Measurements from ENCODE around the gene KANK4. TPM values are rescaled to one million over a fixed set of nuclear protein-coding genes. Genes with fewer than 3 reads are reported as not detected.

KANK4 gene
- total RNA-seq, 1 experiment from 2014 or later = 21.5 TPM

GRCh38 chr1:62276791-62277190, 42.4 kb downstream of the KANK4 start:
- no peaks in the 10 kb centered on the region; the same call in 1 of the 2 replicates for H3K9me3 ChIP-seq
- no peak for DNase-seq
- H3K36me3 ChIP-seq (ENCODE audit: control insufficient read depth, insufficient read depth, low read length) = peaks cover 3% of the 10 kb centered on the region; the same call in 1 of the 2 replicates
- H3K9me3 Mint-ChIP-seq (ENCODE audit: unreplicated experiment) = no peaks in the 10 kb centered on the region
- BruUV-seq (replicated peaks) = no TSS peak
- POLR2A ChIA-PET = no interaction called here
- intact Hi-C loops (cut with micrococcal nuclease; ENCODE audit: unreplicated experiment) = no loop called here
- H3K4me1 Mint-ChIP-seq (ENCODE audit: low read depth, unreplicated experiment) = peaks cover 22% of the 10 kb centered on the region
- H3K36me3 Mint-ChIP-seq (ENCODE audit: insufficient read depth, unreplicated experiment) = peaks cover 65% of the 10 kb centered on the region
- peaks cover 24% of the 10 kb centered on the region for H3K4me1 ChIP-seq
- TF ChIP-seq, protein P1, sequence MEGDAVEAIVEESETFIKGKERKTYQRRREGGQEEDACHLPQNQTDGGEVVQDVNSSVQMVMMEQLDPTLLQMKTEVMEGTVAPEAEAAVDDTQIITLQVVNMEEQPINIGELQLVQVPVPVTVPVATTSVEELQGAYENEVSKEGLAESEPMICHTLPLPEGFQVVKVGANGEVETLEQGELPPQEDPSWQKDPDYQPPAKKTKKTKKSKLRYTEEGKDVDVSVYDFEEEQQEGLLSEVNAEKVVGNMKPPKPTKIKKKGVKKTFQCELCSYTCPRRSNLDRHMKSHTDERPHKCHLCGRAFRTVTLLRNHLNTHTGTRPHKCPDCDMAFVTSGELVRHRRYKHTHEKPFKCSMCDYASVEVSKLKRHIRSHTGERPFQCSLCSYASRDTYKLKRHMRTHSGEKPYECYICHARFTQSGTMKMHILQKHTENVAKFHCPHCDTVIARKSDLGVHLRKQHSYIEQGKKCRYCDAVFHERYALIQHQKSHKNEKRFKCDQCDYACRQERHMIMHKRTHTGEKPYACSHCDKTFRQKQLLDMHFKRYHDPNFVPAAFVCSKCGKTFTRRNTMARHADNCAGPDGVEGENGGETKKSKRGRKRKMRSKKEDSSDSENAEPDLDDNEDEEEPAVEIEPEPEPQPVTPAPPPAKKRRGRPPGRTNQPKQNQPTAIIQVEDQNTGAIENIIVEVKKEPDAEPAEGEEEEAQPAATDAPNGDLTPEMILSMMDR (IDR thresholded peaks at IDR 0.05; ENCODE audit: insufficient read depth in 1 of 2, low read depth in 1 of 2, low read length in 1 of 2, severe bottlenecking in 1 of 2, unreplicated experiment in 1 of 2) = no peak
- no peak overlapping the region for H3K27ac Mint-ChIP-seq (ENCODE audit: unreplicated experiment)
- H3K27me3 Mint-ChIP-seq (ENCODE audit: insufficient read depth, unreplicated experiment) = no peaks in the 10 kb centered on the region
- H3K4me3 ChIP-seq (ENCODE audit: low read depth, low read length) = no peak overlapping the region
- no peak overlapping the region for H3K4me3 Mint-ChIP-seq (ENCODE audit: unreplicated experiment)
- CTCF ChIA-PET = no interaction called here
- no peaks in the 10 kb centered on the region for H3K27me3 ChIP-seq (replicated peaks; ENCODE audit: control insufficient read depth, insufficient read depth, low read length)

DNA sequence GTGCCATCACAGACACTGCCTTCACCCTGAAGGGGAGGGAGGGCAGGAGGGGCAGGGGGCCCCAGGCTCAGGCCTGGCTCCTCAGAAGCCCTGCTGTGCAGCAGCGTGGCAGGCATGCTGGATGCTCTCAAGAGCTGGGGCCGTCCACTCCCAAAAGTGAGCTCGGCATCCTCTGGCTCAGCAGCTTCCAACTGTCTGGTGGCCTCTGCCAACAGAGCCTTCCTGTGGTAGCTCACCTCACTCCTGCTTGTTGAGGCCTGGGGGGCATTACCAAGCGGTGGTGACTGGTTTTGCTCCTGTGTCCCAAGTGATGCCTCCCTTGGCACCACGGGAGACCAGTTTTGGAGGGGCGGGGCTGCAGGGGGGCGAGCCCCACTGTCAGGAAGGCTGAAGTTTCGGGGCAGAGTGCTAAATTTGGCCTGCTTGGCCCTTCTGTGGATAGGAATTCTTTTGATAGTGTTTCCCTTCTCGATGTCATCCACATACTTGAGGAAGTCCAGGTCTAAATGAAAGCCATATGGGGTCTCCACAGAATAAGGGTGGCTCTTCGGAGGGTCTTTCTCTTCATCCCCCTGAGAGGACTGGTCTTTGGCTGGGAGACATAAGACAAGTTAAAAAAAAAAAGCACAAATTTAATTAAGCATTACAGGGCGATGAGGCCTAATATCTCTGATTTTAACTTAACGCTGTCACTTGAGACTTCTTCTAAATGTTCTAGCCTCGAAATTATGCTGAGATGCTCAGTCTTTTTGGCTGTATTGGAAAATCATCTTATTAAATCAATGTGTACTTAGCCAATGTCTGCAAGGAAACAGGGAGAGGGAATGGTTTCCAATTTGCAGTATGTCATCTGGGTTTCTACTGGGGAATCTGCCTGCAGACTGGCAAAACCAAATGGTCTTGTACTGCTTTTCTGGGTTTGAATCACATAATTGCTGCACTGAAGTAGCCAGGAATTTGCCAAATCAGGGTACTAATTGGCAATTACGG, 44.4 kb downstream of the KANK4 start:
- Histone ChIP-seq H3K36me3 (ENCODE audit: control insufficient read depth, insufficient read depth, low read length) (peaks cover 3% of the 10 kb centered on the region; the same call in 1 of the 2 replicates), H3K27me3 (replicated peaks; ENCODE audit: control insufficient read depth, insufficient read depth, low read length) (no peaks in the 10 kb centered on the region), H3K4me3 (ENCODE audit: low read depth, low read length) (no peak overlapping the region), H3K9me3 (no peaks in the 10 kb centered on the region), H3K4me1 (peaks cover 12% of the 10 kb centered on the region)
- BruUV-seq (replicated peaks) = no TSS peak
- Mint-ChIP-seq H3K9me3 (ENCODE audit: unreplicated experiment) (no peaks in the 10 kb centered on the region), H3K36me3 (ENCODE audit: insufficient read depth, unreplicated experiment) (peaks cover 57% of the 10 kb centered on the region), H3K27ac (ENCODE audit: unreplicated experiment) (no peak overlapping the region), H3K4me3 (ENCODE audit: unreplicated experiment) (no peak overlapping the region), H3K27me3 (ENCODE audit: insufficient read depth, unreplicated experiment) (no peaks in the 10 kb centered on the region), H3K4me1 (ENCODE audit: low read depth, unreplicated experiment) (peaks cover 15% of the 10 kb centered on the region)
- CTCF ChIA-PET = interaction anchor here (0.5 kb wide), 1 partner anchor 963 kb away, joined by 3 read pairs; no protein-coding TSS in a partner anchor
- no peak for DNase-seq
- intact Hi-C loops (cut with micrococcal nuclease; ENCODE audit: unreplicated experiment) = no loop called here
- TF ChIP-seq, protein P1 (IDR thresholded peaks at IDR 0.05; ENCODE audit: insufficient read depth in 1 of 2, low read depth in 1 of 2, low read length in 1 of 2, severe bottlenecking in 1 of 2, unreplicated experiment in 1 of 2) = no peak
- POLR2A ChIA-PET = interaction anchor here (0.6 kb wide), 1 partner anchor 161 kb away, joined by 3 read pairs; no protein-coding TSS in a partner anchor

- no peaks in the 10 kb centered on the region for H3K9me3 ChIP-seq
- intact Hi-C loops (cut with micrococcal nuclease; ENCODE audit: unreplicated experiment) = no loop called here
- no peak overlapping the region for H3K4me3 ChIP-seq (ENCODE audit: low read depth, low read length)
- POLR2A ChIA-PET = no interaction called here
- peaks cover 5% of the 10 kb centered on the region for H3K4me1 ChIP-seq
- H3K27me3 ChIP-seq (replicated peaks; ENCODE audit: control insufficient read depth, insufficient read depth, low read length) = no peaks in the 10 kb centered on the region
- Mint-ChIP-seq H3K4me1 (ENCODE audit: low read depth, unreplicated experiment) (peaks cover 6% of the 10 kb centered on the region), H3K36me3 (ENCODE audit: insufficient read depth, unreplicated experiment) (peaks cover 50% of the 10 kb centered on the region), H3K27me3 (ENCODE audit: insufficient read depth, unreplicated experiment) (no peaks in the 10 kb centered on the region), H3K27ac (ENCODE audit: unreplicated experiment) (no peak overlapping the region), H3K9me3 (ENCODE audit: unreplicated experiment) (no peaks in the 10 kb centered on the region), H3K4me3 (ENCODE audit: unreplicated experiment) (no peak overlapping the region)
- TF ChIP-seq, protein P1 (IDR thresholded peaks at IDR 0.05; ENCODE audit: insufficient read depth in 1 of 2, low read depth in 1 of 2, low read length in 1 of 2, severe bottlenecking in 1 of 2, unreplicated experiment in 1 of 2) = no peak
- CTCF ChIA-PET = no interaction called here
- H3K36me3 ChIP-seq (ENCODE audit: control insufficient read depth, insufficient read depth, low read length) = peaks cover 3% of the 10 kb centered on the region; the same call in 1 of the 2 replicates
- no TSS peak for BruUV-seq (replicated peaks)
- no peak for DNase-seq
Observed at GRCh38 chr1:62273953-62274352, 45.3 kb downstream of the KANK4 start.
